BJ (cell line): ENCODE measurements around the gene UQCRQ. TPM values are rescaled to one million over a fixed set of nuclear protein-coding genes. Genes with fewer than 3 reads are reported as not detected.

ENCODE experiments used
- CTCF ChIA-PET: fragments of 350-600 bp; formaldehyde crosslinking; extraction: SDS; loops from one replicate; lab custom pipeline; 2021; ENCODE audit warnings: antibody characterized with exemption, inconsistent platforms; lab: Yijun Ruan, JAX
- POLR2A ChIA-PET: fragments of 300-600 bp; sonication (Branson Sonifier 250); formaldehyde crosslinking; extraction: SDS; loops from one replicate; lab custom pipeline; 2021; ENCODE audit warnings: antibody characterized with exemption; lab: Charles Lee
- DNase-seq: peaks from one replicate; pipeline ENCODE4 v3.0.0-alpha.2; 2011; ENCODE audit warnings: low read depth
- H3K27me3 ChIP-seq: 2 replicates; pipeline ENCODE4 v1.6.0; 2011; ENCODE audit warnings: low read length; ENCODE audit not compliant: control insufficient read depth, insufficient read depth
- H3K36me3 ChIP-seq: 2 replicates; pipeline ENCODE4 v1.5.1; 2011; ENCODE audit warnings: low read length; ENCODE audit not compliant: control insufficient read depth, insufficient read depth
- H3K4me3 ChIP-seq: 2 replicates; pipeline ENCODE4 v1.5.1; 2011; ENCODE audit warnings: low read depth, mild to moderate bottlenecking, control low read depth, low read length
- CTCF ChIP-seq: IDR thresholded peaks from 2 replicates; pipeline ENCODE4 v1.5.1; 2011; ENCODE audit warnings: low read depth, mild to moderate bottlenecking, control low read depth, inconsistent platforms, low read length, moderate library complexity; ENCODE audit not compliant: insufficient read depth
- polyA plus RNA-seq: library from polyadenylated mRNA; depleted of rRNA; stranded (reverse); fragments of >200 nt; gene quantifications from 2 replicates; pipeline ENCODE4 v1.2.3, GENCODE V29; 2011

Gene UQCRQ
- polyA plus RNA-seq, 1 experiment = 289 TPM

GRCh38 chr5:132889501-132889900 is 23.1 kb downstream of the UQCRQ start:
- ChIA-PET CTCF (interaction anchor here (1.0 to 8.2 kb wide), 2 partner anchors 59 to 136 kb away, joined by 3 to 111 read pairs; partner anchors contain the start of gene SHROOM1), POLR2A (no interaction called here)
- H3K27me3 ChIP-seq = no peaks in the 10 kb centered on the region
- no peak overlapping the region for H3K4me3 ChIP-seq
- DNase-seq = no peak
- H3K36me3 ChIP-seq = peaks cover 14% of the 10 kb centered on the region
- no peak for TF ChIP-seq CTCF

GRCh38 chr5:132890817-132891216 is 24.4 kb downstream of the UQCRQ start:
- ChIA-PET POLR2A (no interaction called here), CTCF (interaction anchor here (1.6 to 1.8 kb wide), 4 partner anchors 8 to 61 kb away, joined by 4 to 6 read pairs (median 6); partner anchors contain the start of gene SHROOM1)
- H3K36me3 ChIP-seq = peaks cover 15% of the 10 kb centered on the region
- TF ChIP-seq CTCF = no peak
- no peak overlapping the region for H3K4me3 ChIP-seq
- H3K27me3 ChIP-seq = no peaks in the 10 kb centered on the region
- DNase-seq = no peak

- H3K36me3 ChIP-seq = peaks cover 20% of the 10 kb centered on the region
- H3K27me3 ChIP-seq = no peaks in the 10 kb centered on the region
- DNase-seq = no peak
- no peak overlapping the region for H3K4me3 ChIP-seq
- CTCF ChIA-PET = interaction anchor here (1.0 to 1.3 kb wide), 4 partner anchors 10 to 369 kb away, joined by 3 to 4 read pairs (median 4); no protein-coding TSS in a partner anchor
- TF ChIP-seq CTCF = no peak
- POLR2A ChIA-PET = no interaction called here
Measured at GRCh38 chr5:132895719-132896305, 29.4 kb downstream of the UQCRQ start.

GRCh38 chr5:132896685-132897084 is 30.2 kb downstream of the UQCRQ start:
- Histone ChIP-seq H3K36me3 (peaks cover 20% of the 10 kb centered on the region), H3K4me3 (no peak overlapping the region), H3K27me3 (no peaks in the 10 kb centered on the region)
- CTCF ChIA-PET = interaction anchor here (1.0 to 1.3 kb wide), 2 partner anchors 9 to 13 kb away, joined by 3 to 4 read pairs; no protein-coding TSS in a partner anchor
- no peak for DNase-seq
- no peak for TF ChIP-seq CTCF
- POLR2A ChIA-PET = no interaction called here

GRCh38 chr5:132898094-132898493 is 31.7 kb downstream of the UQCRQ start:
- ChIA-PET CTCF (interaction anchor here (1.8 kb wide), 1 partner anchor 15 kb away, joined by 7 read pairs; no protein-coding TSS in a partner anchor), POLR2A (no interaction called here)
- peaks cover 14% of the 10 kb centered on the region for H3K36me3 ChIP-seq
- H3K27me3 ChIP-seq = no peaks in the 10 kb centered on the region
- TF ChIP-seq CTCF = no peak
- no peak for DNase-seq
- H3K4me3 ChIP-seq = no peak overlapping the region
